H1 (cell line): ENCODE measurements around the gene PRKD3. TPM values are rescaled to one million over a fixed set of nuclear protein-coding genes. Genes with fewer than 3 reads are reported as not detected.

Experiments
- CTCF ChIA-PET: fragments of 300-600 bp; sonication (Branson Sonifier 250); formaldehyde crosslinking; loops from one replicate; lab custom pipeline; 2021; ENCODE audit not compliant: partially characterized antibody; lab: Charles Lee
- POLR2A ChIA-PET: fragments of 300-600 bp; sonication (Branson Sonifier 250); formaldehyde crosslinking; loops from one replicate; lab custom pipeline; 2021; ENCODE audit warnings: inconsistent platforms; ENCODE audit not compliant: partially characterized antibody; lab: Charles Lee
- DNase-seq, 2 experiments: peaks; one replicate each; pipeline versions ENCODE4 v3.0.0 to v3.0.0-alpha.2; 2010 to 2022; ENCODE audit warnings: low spot score in 2 of 2, low read depth in 1 of 2, mixed read lengths in 1 of 2
- FAIRE-seq: peaks from 2 replicates; lab custom pipeline; 2011; peaks lifted over from hg19 to GRCh38; lab: Jason Lieb, UNC
- H2AFZ ChIP-seq: 2 replicates; pipeline ENCODE4 v1.8.1; 2012; ENCODE audit warnings: low read length, inconsistent platforms
- H2AK5ac ChIP-seq: 2 replicates; pipeline ENCODE4 v1.6.1; 2013; ENCODE audit warnings: low read depth, low read length
- H2BK120ac ChIP-seq: replicated peaks from 2 replicates; pipeline ENCODE3; 2013; ENCODE audit warnings: low read depth, low read length, inconsistent platforms
- H2BK12ac ChIP-seq: 2 replicates; pipeline ENCODE4 v1.6.1; 2013; ENCODE audit warnings: low read depth, low read length
- H2BK15ac ChIP-seq: 2 replicates; pipeline ENCODE4 v1.6.1; 2013; ENCODE audit warnings: low read length
- H2BK20ac ChIP-seq: 2 replicates; pipeline ENCODE4 v1.6.1; 2013; ENCODE audit warnings: low read length
- H2BK5ac ChIP-seq: 2 replicates; pipeline ENCODE4 v1.6.1; 2013; ENCODE audit warnings: low read depth, low read length
- H3K14ac ChIP-seq: 2 replicates; pipeline ENCODE4 v1.6.1; 2013; ENCODE audit warnings: inconsistent platforms; ENCODE audit not compliant: insufficient read length
- H3K18ac ChIP-seq: 2 replicates; pipeline ENCODE4 v1.6.1; 2013; ENCODE audit warnings: low read length; ENCODE audit errors: extremely low read depth
- H3K23ac ChIP-seq: 2 replicates; pipeline ENCODE4 v1.6.1; 2013; ENCODE audit warnings: inconsistent platforms; ENCODE audit not compliant: insufficient read length
- H3K23me2 ChIP-seq: 2 replicates; pipeline ENCODE4 v1.6.1; 2013; ENCODE audit warnings: low read depth, low read length
- H3K27ac ChIP-seq: 2 replicates; pipeline ENCODE4 v1.6.1; 2011; ENCODE audit warnings: low read depth, low read length, inconsistent platforms
- H3K27me3 ChIP-seq, 4 experiments: replicated peaks in 1 of 4; 1 replicate in 1 of 4; 2 replicates in 3 of 4; pipeline versions ENCODE4 v1.6.1 to v1.8.1; 2011 to 2013; ENCODE audit warnings: low read length in 3 of 4, mild to moderate bottlenecking in 3 of 4, inconsistent platforms in 2 of 4, mixed read lengths in 2 of 4, moderate library complexity in 1 of 4; ENCODE audit not compliant: control insufficient read depth in 3 of 4, insufficient read depth in 3 of 4; ENCODE audit errors: extremely low read depth in 1 of 4
- H3K36me3 ChIP-seq, 4 experiments: 2 replicates each; pipeline versions ENCODE4 v1.6.1 to v1.8.1; 2011 to 2013; ENCODE audit warnings: mild to moderate bottlenecking in 4 of 4, low read length in 3 of 4, moderate library complexity in 2 of 4, control low read depth in 1 of 4, inconsistent platforms in 1 of 4; ENCODE audit not compliant: insufficient read depth in 4 of 4, control insufficient read depth in 2 of 4
- H3K4ac ChIP-seq: replicated peaks from 2 replicates; pipeline ENCODE3; 2013; ENCODE audit warnings: low read length, low read depth, mixed read lengths, inconsistent platforms; ENCODE audit not compliant: insufficient read length
- H3K4me1 ChIP-seq, 4 experiments: replicated peaks in 1 of 4; 1 replicate in 1 of 4; 2 replicates in 3 of 4; pipeline versions ENCODE4 v1.6.1 to v1.8.1; 2011 to 2013; ENCODE audit warnings: low read length in 3 of 4, inconsistent platforms in 2 of 4, mixed read lengths in 1 of 4; ENCODE audit not compliant: insufficient read depth in 4 of 4, control insufficient read depth in 3 of 4
- H3K4me2 ChIP-seq, 2 experiments: 2 replicates each; pipeline versions ENCODE4 v1.6.1 to v1.8.1; 2011 to 2013; ENCODE audit warnings: low read depth in 2 of 2, low read length in 2 of 2, control low read depth in 1 of 2, inconsistent platforms in 1 of 2, mild to moderate bottlenecking in 1 of 2; ENCODE audit not compliant: insufficient read depth in 1 of 2
- H3K4me3 ChIP-seq, 4 experiments: fragments of 200-600, 300-600 bp in 1 of 4; sonication (generic), shearing (Covaris generic), sonication (Bioruptor Twin) in 1 of 4; 2 replicates each; pipeline versions ENCODE4 v1.5.1 to v1.8.1; 2011 to 2016; ENCODE audit warnings: low read length in 4 of 4, low read depth in 3 of 4, control low read depth in 2 of 4, inconsistent platforms in 2 of 4, mild to moderate bottlenecking in 2 of 4, mixed read lengths in 1 of 4, moderate library complexity in 1 of 4; ENCODE audit not compliant: insufficient read depth in 2 of 4; ENCODE audit errors: extremely low read depth in 1 of 4
- H3K56ac ChIP-seq: replicated peaks from 2 replicates; pipeline ENCODE3; 2013; ENCODE audit warnings: low read depth, mild to moderate bottlenecking, mixed read lengths, low read length, inconsistent platforms; ENCODE audit not compliant: insufficient read length
- H3K79me1 ChIP-seq: 2 replicates; pipeline ENCODE4 v1.6.1; 2013; ENCODE audit warnings: low read depth, low read length, control low read depth
- H3K79me2 ChIP-seq, 2 experiments: 2 replicates each; pipeline versions ENCODE4 v1.6.1 to v1.8.1; 2012 to 2013; ENCODE audit warnings: low read length in 2 of 2, mild to moderate bottlenecking in 2 of 2, inconsistent platforms in 1 of 2; ENCODE audit not compliant: insufficient read depth in 2 of 2, control insufficient read depth in 1 of 2
- H3K9ac ChIP-seq, 4 experiments: replicated peaks in 1 of 4; 1 replicate in 1 of 4; 2 replicates in 3 of 4; pipeline versions ENCODE4 v1.6.1 to v1.8.1; 2011 to 2013; ENCODE audit warnings: low read depth in 3 of 4, low read length in 3 of 4, control low read depth in 2 of 4, mild to moderate bottlenecking in 2 of 4, moderate library complexity in 2 of 4, inconsistent platforms in 1 of 4; ENCODE audit errors: extremely low read depth in 1 of 4
- H3K9me3 ChIP-seq, 2 experiments: 2 replicates each; pipeline versions ENCODE4 v1.6.1 to v1.8.1; 2012 to 2013; ENCODE audit warnings: mild to moderate bottlenecking in 2 of 2, moderate library complexity in 2 of 2, control low read depth in 1 of 2, inconsistent platforms in 1 of 2, low read depth in 1 of 2, low read length in 1 of 2, mixed read lengths in 1 of 2; ENCODE audit not compliant: insufficient read depth in 2 of 2
- H4K20me1 ChIP-seq, 2 experiments: replicated peaks in 1 of 2; 2 replicates each; pipeline versions ENCODE3 to v1.8.1; 2011 to 2013; ENCODE audit warnings: inconsistent platforms in 2 of 2, low read length in 2 of 2, mild to moderate bottlenecking in 1 of 2; ENCODE audit not compliant: insufficient read depth in 2 of 2, control insufficient read depth in 1 of 2
- H4K5ac ChIP-seq: 2 replicates; pipeline ENCODE4 v1.6.1; 2013; ENCODE audit warnings: low read length, low read depth, mixed read lengths, inconsistent platforms; ENCODE audit not compliant: insufficient read length
- H4K8ac ChIP-seq: 2 replicates; pipeline ENCODE4 v1.8.0; 2013; ENCODE audit warnings: mild to moderate bottlenecking, moderate library complexity, low read length, inconsistent platforms; ENCODE audit not compliant: insufficient read depth; ENCODE audit errors: extremely low read depth
- H4K91ac ChIP-seq: replicated peaks from 2 replicates; pipeline ENCODE3; 2013; ENCODE audit warnings: low read length, mixed read lengths, inconsistent platforms; ENCODE audit not compliant: insufficient read length
- ATF3 ChIP-seq: IDR thresholded peaks from 2 replicates; pipeline ENCODE4 v1.6.1; 2011; ENCODE audit warnings: low read depth, mild to moderate bottlenecking, low read length; ENCODE audit not compliant: insufficient read depth
- CBX8 ChIP-seq: fragments of 300-800, 300-1000 bp; sonication (generic); IDR thresholded peaks from 2 replicates; pipeline ENCODE4 v1.7.1; 2016; ENCODE audit warnings: low read depth, low read length, borderline replicate concordance
- CHD2 ChIP-seq: IDR thresholded peaks from 2 replicates; pipeline ENCODE4 v1.6.1; 2012; ENCODE audit warnings: low read length, improper control_type of control experiment
- EZH2 ChIP-seq: fragments of 200-600 bp; sonication (generic); IDR thresholded peaks from 2 replicates; pipeline ENCODE4 v1.7.1; 2012; ENCODE audit warnings: low read depth, mild to moderate bottlenecking, moderate library complexity, low read length, inconsistent platforms; ENCODE audit not compliant: severe bottlenecking
- KDM5A ChIP-seq: fragments of 200-600 bp; IDR thresholded peaks from 2 replicates; pipeline ENCODE4 v1.7.1; 2012; ENCODE audit warnings: mild to moderate bottlenecking, low read length, inconsistent platforms, mixed read lengths
- NANOG ChIP-seq: IDR thresholded peaks from 2 replicates; pipeline ENCODE4 v1.6.1; 2011; ENCODE audit warnings: low read length, low read depth, mild to moderate bottlenecking, inconsistent platforms; ENCODE audit not compliant: insufficient read depth, poor library complexity, severe bottlenecking
- POLR2A ChIP-seq, 2 experiments: IDR thresholded peaks; 1 replicate in 1 of 2; 2 replicates in 1 of 2; pipeline ENCODE4 v1.6.1; 2011; ENCODE audit warnings: low read depth in 2 of 2, low read length in 2 of 2, mild to moderate bottlenecking in 2 of 2; ENCODE audit errors: control extremely low read depth in 1 of 2
- POLR2AphosphoS5 ChIP-seq: IDR thresholded peaks from 2 replicates; pipeline ENCODE4 v1.6.1; 2011; ENCODE audit warnings: low read depth, low read length
- RNF2 ChIP-seq: fragments of 200-900, 300-1000 bp; sonication (generic); IDR thresholded peaks from 2 replicates; pipeline ENCODE4 v1.7.1; 2016; ENCODE audit warnings: borderline replicate concordance, low read depth, mild to moderate bottlenecking, antibody characterized with exemption, low read length; ENCODE audit not compliant: poor library complexity, severe bottlenecking; ENCODE audit errors: missing control alignments
- SP1 ChIP-seq: IDR thresholded peaks from 2 replicates; pipeline ENCODE4 v1.6.1; 2011; ENCODE audit warnings: low read depth, low read length
- SUZ12 ChIP-seq: fragments of 200-600 bp; sonication (generic); IDR thresholded peaks from 2 replicates; pipeline ENCODE4 v1.6.1; 2012; ENCODE audit warnings: mild to moderate bottlenecking, inconsistent platforms, low read length, moderate library complexity, mixed read lengths
- USF2 ChIP-seq: IDR thresholded peaks from 2 replicates; pipeline ENCODE4 v1.6.1; 2011; ENCODE audit warnings: low read length, improper control_type of control experiment
- WGBS, 2 experiments: shearing (Covaris generic) in 1 of 2; methylation state at CpG; one replicate each; pipeline versions ENCODE4 v1.1.6 to v1.1.7; 2013 to 2015; ENCODE audit warnings: low lambda C conversion rate in 2 of 2, mixed read lengths in 2 of 2, inconsistent platforms in 1 of 2, low coverage in 1 of 2, missing lambda C conversion rate in 1 of 2; ENCODE audit not compliant: insufficient replicate concordance in 2 of 2, insufficient coverage in 1 of 2, insufficient read length in 1 of 2; ENCODE audit errors: extremely low coverage in 1 of 2, missing lambda C conversion rate in 1 of 2; 5-methylcytosine and 5-hydroxymethylcytosine counted together
- polyA plus RNA-seq, 7 experiments: library from polyadenylated mRNA; depleted of rRNA in 3 of 7; stranded (reverse) in 5 of 7; unstranded in 2 of 7; fragments of >200 nt in 5 of 7; fragments of 200-250 nt in 2 of 7; gene quantifications; 1 replicate in 5 of 7; 2 replicates in 1 of 7; 4 replicates in 1 of 7; pipeline versions ENCODE4 v1.2.1 to v1.2.3, GENCODE V29; 2011 to 2013; ENCODE audit warnings: missing spikeins in 2 of 7, mixed read lengths in 2 of 7
- total RNA-seq: library from RNA; stranded (reverse); fragmentation: NEBNext Ultra II Directional; extraction: Animal tissue kit (Norgen Biotek cat#: 25700); gene quantifications from 2 replicates; pipeline ENCODE4 v1.2.1, GENCODE V29; 2021

The PRKD3 gene
- total and polyA plus RNA-seq, 2 of the 8 experiments (the other 6 are each of a cell fraction or from before 2014, with no cell fraction given): 12.0 to 63.3 TPM

- Histone ChIP-seq H3K14ac (no peak overlapping the region), H4K20me1 (no peaks in the 10 kb centered on the region), H2BK5ac (no peak overlapping the region), H3K79me2 (no peaks in the 10 kb centered on the region), H3K9ac (no peak overlapping the region), H2BK15ac (no peak overlapping the region), H3K4me2 (no peak overlapping the region), H2BK120ac (no peak overlapping the region), H4K8ac (no peak overlapping the region), H3K23ac (no peak overlapping the region), H3K4me1 (no peaks in the 10 kb centered on the region), H2AFZ (no peak overlapping the region), H3K9me3 (no peaks in the 10 kb centered on the region), H3K36me3 (no peaks in the 10 kb centered on the region), H3K4ac (no peak overlapping the region), H3K56ac (no peak overlapping the region), H4K91ac (no peak overlapping the region), H3K79me1 (no peaks in the 10 kb centered on the region), H2AK5ac (no peak overlapping the region), H3K4me3 (no peak overlapping the region), H3K18ac (no peak overlapping the region), H3K27ac (no peak overlapping the region), H3K23me2 (no peaks in the 10 kb centered on the region), H2BK20ac (no peak overlapping the region), H4K5ac (no peak overlapping the region), H3K27me3 (no peaks in the 10 kb centered on the region), H2BK12ac (no peak overlapping the region)
- POLR2A ChIA-PET: no interaction called here
- WGBS, 2 experiments: 88% methylated on average over 3 of the region's 3 CpGs; no CpG with 5 or more reads in 1 of the 2 experiments
- CTCF ChIA-PET: interaction anchor here (1.0 to 2.1 kb wide), 3 partner anchors 10 to 18 kb away, joined by 4 to 5 read pairs (median 4); no protein-coding TSS in a partner anchor
- DNase-seq (no peak), FAIRE-seq (no peak)
- no peak for TF ChIP-seq CBX8
- TF ChIP-seq KDM5A: no peak
- no peak for TF ChIP-seq ATF3
- no peak for TF ChIP-seq EZH2
- no peak for TF ChIP-seq POLR2A (IDR thresholded peaks at IDR 0.05; ENCODE audit: control extremely low read depth in 1 of 2, low read depth in 2 of 2, low read length in 2 of 2)
- TF ChIP-seq NANOG: no peak
- TF ChIP-seq SUZ12: no peak
- TF ChIP-seq RNF2: no peak
- no peak for TF ChIP-seq USF2
- TF ChIP-seq POLR2AphosphoS5: no peak
- no peak for TF ChIP-seq SP1
- no peak for TF ChIP-seq CHD2
These were observed 36.7 kb upstream of the PRKD3 start for GRCh38 chr2:37361216-37361815.
